Glutamatergic neuron (in vitro differentiated cells): ENCODE measurements around the gene SMARCA2. TPM values are rescaled to one million over a fixed set of nuclear protein-coding genes. Genes with fewer than 3 reads are reported as not detected.

ENCODE experiments used
- DNase-seq: peaks from one replicate; pipeline ENCODE4 v3.0.0; 2022
- H3K27ac Mint-ChIP-seq: one replicate; pipeline ENCODE4 v1.8.0; 2020; ENCODE audit warnings: mild to moderate bottlenecking, mixed read lengths, inconsistent platforms; ENCODE audit not compliant: unreplicated experiment
- H3K27me3 Mint-ChIP-seq: one replicate; pipeline ENCODE4 v1.8.0; 2020; ENCODE audit warnings: mild to moderate bottlenecking, moderate library complexity, mixed read lengths, inconsistent platforms; ENCODE audit not compliant: unreplicated experiment
- H3K36me3 Mint-ChIP-seq: one replicate; pipeline ENCODE4 v1.8.0; 2020; ENCODE audit warnings: mild to moderate bottlenecking, mixed read lengths, inconsistent platforms; ENCODE audit not compliant: unreplicated experiment
- H3K4me1 Mint-ChIP-seq: one replicate; pipeline ENCODE4 v1.8.0; 2020; ENCODE audit warnings: mild to moderate bottlenecking, low read depth, mixed read lengths, inconsistent platforms; ENCODE audit not compliant: unreplicated experiment
- H3K4me3 Mint-ChIP-seq: one replicate; pipeline ENCODE4 v1.8.0; 2020; ENCODE audit warnings: mild to moderate bottlenecking, mixed read lengths, inconsistent platforms; ENCODE audit not compliant: unreplicated experiment
- H3K9me3 Mint-ChIP-seq: one replicate; pipeline ENCODE4 v1.8.0; 2020; ENCODE audit warnings: mild to moderate bottlenecking, moderate library complexity, mixed read lengths, inconsistent platforms; ENCODE audit not compliant: unreplicated experiment
- CTCF ChIP-seq: fragments of 200-600 bp; sonication (generic); IDR thresholded peaks from one replicate; pipeline ENCODE4 v1.5.0; 2021; ENCODE audit not compliant: partially characterized antibody, unreplicated experiment
- total RNA-seq: library from RNA; stranded (reverse); fragmentation: NEBNext Ultra II Directional; extraction: Animal tissue kit (Norgen Biotek cat#: 25700); gene quantifications from one replicate; pipeline ENCODE4 v1.2.1, GENCODE V29; 2021; ENCODE audit not compliant: unreplicated experiment

The SMARCA2 gene
- total RNA-seq, 1 donor from 2014 or later = 14.5 TPM

- peaks cover 8% of the 10 kb centered on the region for H3K4me1 Mint-ChIP-seq
- DNase-seq = no peak
- H3K36me3 Mint-ChIP-seq = peaks cover 8% of the 10 kb centered on the region
- peaks cover 6% of the 10 kb centered on the region for H3K9me3 Mint-ChIP-seq
- H3K27ac Mint-ChIP-seq = no peak overlapping the region
- H3K27me3 Mint-ChIP-seq = peaks cover 3% of the 10 kb centered on the region
- no peak for TF ChIP-seq CTCF
- H3K4me3 Mint-ChIP-seq = no peak overlapping the region
Observed at GRCh38 chr9:2173170-2173569, 158.0 kb downstream of the SMARCA2 start.

GRCh38 chr9:2173861-2174260 is 158.7 kb downstream of the SMARCA2 start:
- Mint-ChIP-seq H3K9me3 (peaks cover 6% of the 10 kb centered on the region), H3K27me3 (peaks cover 3% of the 10 kb centered on the region), H3K27ac (no peak overlapping the region), H3K36me3 (peaks cover 8% of the 10 kb centered on the region), H3K4me1 (peaks cover 8% of the 10 kb centered on the region), H3K4me3 (no peak overlapping the region)
- DNase-seq = no peak
- no peak for TF ChIP-seq CTCF

- Mint-ChIP-seq H3K27ac (no peak overlapping the region), H3K36me3 (peaks cover 8% of the 10 kb centered on the region), H3K4me1 (peaks cover 8% of the 10 kb centered on the region), H3K9me3 (peaks cover 2% of the 10 kb centered on the region), H3K27me3 (peaks cover 3% of the 10 kb centered on the region), H3K4me3 (no peak overlapping the region)
- no peak for DNase-seq
- no peak for TF ChIP-seq CTCF
Observed at GRCh38 chr9:2174306-2174705, 159.2 kb downstream of the SMARCA2 start.

GRCh38 chr9:2174911-2175310 is 159.8 kb downstream of the SMARCA2 start:
- Mint-ChIP-seq H3K4me1 (peaks cover 12% of the 10 kb centered on the region), H3K27ac (no peak overlapping the region), H3K9me3 (peaks cover 2% of the 10 kb centered on the region), H3K36me3 (peaks cover 8% of the 10 kb centered on the region), H3K27me3 (peaks cover 6% of the 10 kb centered on the region), H3K4me3 (no peak overlapping the region)
- no peak for TF ChIP-seq CTCF
- DNase-seq = no peak

- peaks cover 8% of the 10 kb centered on the region for H3K36me3 Mint-ChIP-seq
- peaks cover 15% of the 10 kb centered on the region for H3K4me1 Mint-ChIP-seq
- H3K9me3 Mint-ChIP-seq = peaks cover under 1% of the 10 kb centered on the region
- peaks cover 4% of the 10 kb centered on the region for H3K27me3 Mint-ChIP-seq
- no peak overlapping the region for H3K4me3 Mint-ChIP-seq
- no peak overlapping the region for H3K27ac Mint-ChIP-seq
- no peak for DNase-seq
- no peak for TF ChIP-seq CTCF
Observed at GRCh38 chr9:2177121-2177520, 162.0 kb downstream of the SMARCA2 start.
